ENCODE results near the gene PPBP.

PPBP gene

GRCh38 chr4:73948291-73948690, 39.7 kb downstream of the PPBP start:
- DNase-seq (ENCODE audit: low read depth in 2 of 2) = no peak

GRCh38 chr4:73947239-73947985, 40.6 kb downstream of the PPBP start:
- no peak for DNase-seq (ENCODE audit: low read depth in 2 of 2)

GRCh38 chr4:73945674-73946449, 42.1 kb downstream of the PPBP start:
- DNase-seq (ENCODE audit: low read depth in 2 of 2) = no peak

- DNase-seq (ENCODE audit: low read depth in 2 of 2) = no peak
Observed at GRCh38 chr4:73945140-73945539, 42.9 kb downstream of the PPBP start.

- DNase-seq (ENCODE audit: low read depth in 2 of 2) = no peak
Observed at GRCh38 chr4:73944061-73944875, 43.7 kb downstream of the PPBP start.

- no peak for DNase-seq (ENCODE audit: low read depth in 2 of 2)
Observed at GRCh38 chr4:73943555-73943954, 44.4 kb downstream of the PPBP start.

- DNase-seq (ENCODE audit: low read depth in 2 of 2) = no peak
Observed at GRCh38 chr4:73936969-73937368, 51.0 kb downstream of the PPBP start.
